ENCODE data around the gene POLR3C.

Gene POLR3C

GRCh38 chr1:145893306-145894055, 69.5 kb downstream of the POLR3C start:
- TF ChIP-seq GATA1 (IDR thresholded peaks at IDR 0.05; ENCODE audit: low read depth, low read length) (no peak), POLR2A (IDR thresholded peaks at IDR 0.05; ENCODE audit: low read length) (no peak)
- no peak for DNase-seq

All from erythroblast (primary cell).